ENCODE measurements around the gene DMBT1. TPM values are rescaled to one million over a fixed set of nuclear protein-coding genes. Genes with fewer than 3 reads are reported as not detected.

The DMBT1 gene
- total RNA-seq, 1 donor from 2014 or later, result 6.5 TPM

DNA sequence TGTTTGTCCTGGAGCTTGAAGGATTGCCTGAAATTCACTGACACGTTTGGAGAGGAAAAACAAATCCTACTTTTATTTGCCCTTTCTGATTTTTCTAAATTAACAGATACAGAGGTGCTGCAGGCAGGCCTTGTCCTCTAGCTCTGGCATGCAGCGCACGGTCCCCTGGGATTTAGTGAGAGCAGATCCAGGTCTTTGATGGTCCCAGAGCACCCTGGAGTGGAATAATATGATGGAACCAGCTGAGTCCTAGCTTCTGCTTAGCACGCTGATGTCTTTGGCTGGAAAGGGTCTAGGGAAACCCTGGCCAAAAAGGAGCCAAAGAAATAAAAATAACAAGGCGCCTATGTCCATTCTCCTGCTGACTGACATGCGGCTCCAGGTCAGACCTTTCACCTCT, 98.6 kb downstream of the DMBT1 start:
- H3K4me1 Mint-ChIP-seq (ENCODE audit: unreplicated experiment), result no peaks in the 10 kb centered on the region
- no peak for DNase-seq (ENCODE audit: extremely low spot score, unreplicated experiment)
- H3K27me3 Mint-ChIP-seq, result peaks cover 18% of the 10 kb centered on the region
- no peaks in the 10 kb centered on the region for H3K36me3 Mint-ChIP-seq
- H3K4me3 Mint-ChIP-seq, result no peak overlapping the region
- no peak overlapping the region for H3K27ac Mint-ChIP-seq
- H3K9me3 Mint-ChIP-seq, result no peaks in the 10 kb centered on the region
- TF ChIP-seq, protein P1, sequence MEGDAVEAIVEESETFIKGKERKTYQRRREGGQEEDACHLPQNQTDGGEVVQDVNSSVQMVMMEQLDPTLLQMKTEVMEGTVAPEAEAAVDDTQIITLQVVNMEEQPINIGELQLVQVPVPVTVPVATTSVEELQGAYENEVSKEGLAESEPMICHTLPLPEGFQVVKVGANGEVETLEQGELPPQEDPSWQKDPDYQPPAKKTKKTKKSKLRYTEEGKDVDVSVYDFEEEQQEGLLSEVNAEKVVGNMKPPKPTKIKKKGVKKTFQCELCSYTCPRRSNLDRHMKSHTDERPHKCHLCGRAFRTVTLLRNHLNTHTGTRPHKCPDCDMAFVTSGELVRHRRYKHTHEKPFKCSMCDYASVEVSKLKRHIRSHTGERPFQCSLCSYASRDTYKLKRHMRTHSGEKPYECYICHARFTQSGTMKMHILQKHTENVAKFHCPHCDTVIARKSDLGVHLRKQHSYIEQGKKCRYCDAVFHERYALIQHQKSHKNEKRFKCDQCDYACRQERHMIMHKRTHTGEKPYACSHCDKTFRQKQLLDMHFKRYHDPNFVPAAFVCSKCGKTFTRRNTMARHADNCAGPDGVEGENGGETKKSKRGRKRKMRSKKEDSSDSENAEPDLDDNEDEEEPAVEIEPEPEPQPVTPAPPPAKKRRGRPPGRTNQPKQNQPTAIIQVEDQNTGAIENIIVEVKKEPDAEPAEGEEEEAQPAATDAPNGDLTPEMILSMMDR (conservative IDR thresholded peaks at IDR 0.05), result no peak

DNA sequence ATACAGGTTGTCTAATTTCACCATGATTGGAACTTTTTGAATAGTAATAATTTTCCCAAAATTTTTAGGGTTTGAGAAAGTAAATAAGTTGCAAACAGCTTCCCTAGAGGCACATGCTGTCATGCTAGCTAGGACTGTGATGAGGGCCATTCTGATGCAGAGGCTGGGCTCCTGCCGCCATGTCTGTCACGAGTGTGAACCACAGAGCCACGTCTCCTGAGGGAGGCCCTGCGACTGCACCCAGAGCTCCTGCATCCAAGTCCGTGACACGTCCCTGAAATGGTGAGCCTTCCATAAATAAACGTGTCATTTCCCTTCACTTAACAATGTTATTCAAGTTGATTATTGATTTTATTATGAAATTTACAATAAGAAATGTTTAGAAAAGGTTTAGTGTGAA, 99.1 kb downstream of the DMBT1 start:
- Mint-ChIP-seq H3K4me3 (no peak overlapping the region), H3K27ac (no peak overlapping the region), H3K36me3 (no peaks in the 10 kb centered on the region), H3K9me3 (no peaks in the 10 kb centered on the region), H3K4me1 (ENCODE audit: unreplicated experiment) (no peaks in the 10 kb centered on the region), H3K27me3 (peaks cover 18% of the 10 kb centered on the region)
- DNase-seq (ENCODE audit: extremely low spot score, unreplicated experiment), result no peak
- TF ChIP-seq, protein P1 (conservative IDR thresholded peaks at IDR 0.05), result no peak

DNA sequence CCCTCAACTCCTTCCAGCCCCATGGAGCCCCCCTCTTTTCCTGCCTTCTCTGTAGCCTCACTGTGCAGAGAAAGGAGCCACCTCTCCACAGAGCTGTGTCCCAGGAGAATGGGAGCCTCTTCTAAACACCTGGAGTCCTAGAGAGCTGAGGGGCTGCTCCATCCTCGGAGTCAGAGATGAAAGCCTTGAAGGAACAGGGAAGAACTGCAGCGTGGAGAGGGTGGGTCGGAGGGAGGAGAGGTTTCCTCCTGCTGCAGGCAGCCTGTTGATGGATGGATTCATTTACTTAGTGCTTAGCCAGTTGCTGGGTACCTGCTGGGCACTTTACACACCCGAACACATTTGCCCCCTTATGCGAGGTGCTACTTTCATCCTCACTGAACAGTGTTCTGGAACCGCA, 100.1 kb downstream of the DMBT1 start:
- Mint-ChIP-seq H3K4me3 (no peak overlapping the region), H3K27ac (no peak overlapping the region), H3K36me3 (no peaks in the 10 kb centered on the region), H3K9me3 (no peaks in the 10 kb centered on the region), H3K4me1 (ENCODE audit: unreplicated experiment) (no peaks in the 10 kb centered on the region), H3K27me3 (peaks cover 18% of the 10 kb centered on the region)
- no peak for DNase-seq (ENCODE audit: extremely low spot score, unreplicated experiment)
- TF ChIP-seq, protein P1 (conservative IDR thresholded peaks at IDR 0.05), result no peak

DNA sequence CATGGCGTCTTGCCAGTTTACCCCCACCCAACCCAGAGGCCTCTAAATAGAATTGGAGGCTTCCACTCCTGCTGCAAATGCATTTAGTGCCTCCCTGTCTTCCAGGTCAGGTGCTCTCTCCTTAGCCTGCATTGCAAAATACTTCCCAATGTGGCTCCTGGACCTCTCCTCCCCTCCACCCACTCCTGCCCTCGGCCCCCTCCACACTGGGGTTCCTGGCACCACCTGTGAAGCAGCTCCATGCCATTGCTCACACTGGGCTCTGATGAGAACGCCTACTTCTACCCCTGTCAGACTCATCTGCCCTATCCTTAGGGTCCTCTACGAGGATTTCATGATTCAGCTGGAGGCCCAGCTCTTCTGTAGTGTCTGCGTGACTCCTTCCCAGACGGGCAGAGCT, 101.7 kb downstream of the DMBT1 start:
- no peak for DNase-seq (ENCODE audit: extremely low spot score, unreplicated experiment)
- Mint-ChIP-seq H3K4me3 (no peak overlapping the region), H3K36me3 (no peaks in the 10 kb centered on the region), H3K27ac (no peak overlapping the region), H3K4me1 (ENCODE audit: unreplicated experiment) (no peaks in the 10 kb centered on the region), H3K9me3 (no peaks in the 10 kb centered on the region), H3K27me3 (peaks cover 20% of the 10 kb centered on the region)
- TF ChIP-seq, protein P1 (conservative IDR thresholded peaks at IDR 0.05), result no peak

DNA sequence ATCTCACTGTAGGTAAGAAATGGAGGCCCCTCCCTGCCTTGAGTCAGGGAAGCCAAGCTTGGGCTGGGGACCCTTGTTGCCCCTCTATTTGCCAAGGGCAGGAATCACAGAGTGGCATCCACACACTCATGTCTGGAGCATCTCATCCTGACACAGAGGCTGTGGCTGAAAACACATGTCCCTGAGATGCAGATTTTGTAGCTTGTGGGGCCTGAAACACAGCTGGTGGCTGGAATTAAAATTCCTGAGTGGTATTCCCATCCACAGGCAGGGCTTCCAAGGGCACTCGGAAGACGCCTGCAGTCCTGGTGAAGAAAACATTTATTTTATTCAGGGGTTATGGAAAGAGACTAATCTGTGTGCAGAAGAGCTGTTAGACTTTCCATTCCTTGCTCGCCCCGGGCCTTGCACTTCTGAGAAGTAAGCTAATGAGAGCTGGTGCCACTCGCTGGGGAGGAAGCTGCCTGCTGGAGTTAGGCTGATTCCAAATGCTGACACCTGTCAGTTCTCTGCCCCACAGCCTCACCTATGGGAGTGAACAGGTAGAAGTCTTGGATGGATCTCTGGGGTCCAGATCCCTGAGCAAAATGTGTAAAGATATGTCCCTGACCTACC, 103.1 kb downstream of the DMBT1 start:
- Mint-ChIP-seq H3K27ac (no peak overlapping the region), H3K4me1 (ENCODE audit: unreplicated experiment) (no peaks in the 10 kb centered on the region)
- no peak for DNase-seq (ENCODE audit: extremely low spot score, unreplicated experiment)

More for the DNA sequence above, 103.1 kb downstream of the DMBT1 start:
- TF ChIP-seq, protein P1 (conservative IDR thresholded peaks at IDR 0.05), result no peak
- no peak overlapping the region for H3K4me3 Mint-ChIP-seq
- no peaks in the 10 kb centered on the region for H3K36me3 Mint-ChIP-seq
- H3K27me3 Mint-ChIP-seq, result peaks cover 24% of the 10 kb centered on the region
- H3K9me3 Mint-ChIP-seq, result no peaks in the 10 kb centered on the region
